Upper lobe of right lung (tissue), 1 donor: Measurements from ENCODE around the gene TEX35. TPM values are rescaled to one million over a fixed set of nuclear protein-coding genes. Genes with fewer than 3 reads are reported as not detected.
A peak's percentile ranks its signal among the peaks of the same experiment; 100 is the strongest.

Experiments used
- ATAC-seq: fragments of 200-7000 bp; cut with Tn5 transposase; one replicate; pipeline ENCODE4 v1.9.1; 2020; ENCODE audit warnings: mild to moderate bottlenecking, moderate library complexity
- DNase-seq: peaks from one replicate; pipeline ENCODE4 v3.0.0-alpha.2; 2020
- H3K27ac ChIP-seq: fragments of 200-600 bp; one replicate; pipeline ENCODE4 v1.8.0; 2022
- H3K27me3 ChIP-seq: fragments of 200-600 bp; one replicate; pipeline ENCODE4 v1.8.0; 2022; ENCODE audit warnings: mild to moderate bottlenecking
- H3K36me3 ChIP-seq: fragments of 200-600 bp; one replicate; pipeline ENCODE4 v1.8.0; 2022
- H3K4me1 ChIP-seq: fragments of 200-600 bp; one replicate; pipeline ENCODE4 v1.8.0; 2022
- H3K4me3 ChIP-seq: fragments of 200-600 bp; one replicate; pipeline ENCODE4 v1.8.0; 2022; ENCODE audit warnings: mild to moderate bottlenecking
- H3K9me3 ChIP-seq: fragments of 200-600 bp; one replicate; pipeline ENCODE4 v1.8.0; 2022
- CTCF ChIP-seq: fragments of 200-600 bp; IDR thresholded peaks from one replicate; pipeline ENCODE4 v1.8.0; 2022; ENCODE audit warnings: antibody characterized with exemption
- intact Hi-C: fragments of 100-400 bp; cut with DNase I; formaldehyde crosslinking; loops from one replicate; pipeline ENCODE4 v1.11.0; 2022
- total RNA-seq: library from RNA; stranded (reverse); fragmentation: NEBNext Ultra II Directional; extraction: Animal tissue kit (Norgen Biotek cat#: 25700); gene quantifications from one replicate; pipeline ENCODE4 v1.2.1, GENCODE V29; 2021
- donor health status: DM: no; HTN: yes; CAD: no; lungs with severe emphysema.

TEX35 gene
- total RNA-seq, 1 donor from 2014 or later = not detected

- TF ChIP-seq CTCF = no peak
- ATAC-seq (no peak), DNase-seq (no peak)
- H3K27ac ChIP-seq = no peak overlapping the region
- H3K27me3 ChIP-seq = no peaks in the 10 kb centered on the region
- no peaks in the 10 kb centered on the region for H3K9me3 ChIP-seq
- H3K4me3 ChIP-seq = no peak overlapping the region
- peaks cover 5% of the 10 kb centered on the region for H3K4me1 ChIP-seq
- no peaks in the 10 kb centered on the region for H3K36me3 ChIP-seq
- intact Hi-C loops = no loop called here
These were observed 3.4 kb upstream of the TEX35 start for GRCh38 chr1:178509414-178510007.

- Histone ChIP-seq H3K4me3 (no peak overlapping the region), H3K36me3 (no peaks in the 10 kb centered on the region), H3K9me3 (no peaks in the 10 kb centered on the region), H3K27me3 (no peaks in the 10 kb centered on the region), H3K4me1 (peaks cover 5% of the 10 kb centered on the region), H3K27ac (no peak overlapping the region)
- DNase-seq (no peak), ATAC-seq (no peak)
- no peak for TF ChIP-seq CTCF
- intact Hi-C loops = no loop called here
These were observed 2.8 kb upstream of the TEX35 start for GRCh38 chr1:178510155-178510554.

- ATAC-seq (peak; percentile 66), DNase-seq (no peak)
These were observed 522 bp downstream of the TEX35 start for GRCh38 chr1:178513278-178513983.

GRCh38 chr1:178516110-178516509 lies 3.2 kb downstream of the TEX35 start:
- no peak overlapping the region for H3K27ac ChIP-seq
- H3K4me3 ChIP-seq = no peak overlapping the region
- ATAC-seq (no peak), DNase-seq (no peak)
- H3K9me3 ChIP-seq = no peaks in the 10 kb centered on the region
- intact Hi-C loops = no loop called here
- H3K4me1 ChIP-seq = peaks cover 5% of the 10 kb centered on the region
- H3K27me3 ChIP-seq = no peaks in the 10 kb centered on the region
- no peaks in the 10 kb centered on the region for H3K36me3 ChIP-seq
- TF ChIP-seq CTCF = no peak

More at GRCh38 chr1:178513278-178513983, 522 bp downstream of the TEX35 start:
- intact Hi-C loops = no loop called here
- Histone ChIP-seq H3K9me3 (no peaks in the 10 kb centered on the region), H3K27me3 (no peaks in the 10 kb centered on the region), H3K36me3 (no peaks in the 10 kb centered on the region), H3K27ac (no peak overlapping the region), H3K4me1 (peaks cover 5% of the 10 kb centered on the region), H3K4me3 (no peak overlapping the region)
- TF ChIP-seq CTCF = no peak

GRCh38 chr1:178518894-178519293 lies 6.0 kb downstream of the TEX35 start:
- no peak for ATAC-seq
- peaks cover 2% of the 10 kb centered on the region for H3K4me1 ChIP-seq
- intact Hi-C loops = no loop called here
- TF ChIP-seq CTCF = no peak
- H3K27ac ChIP-seq = no peak overlapping the region
- no peak for DNase-seq
- no peaks in the 10 kb centered on the region for H3K36me3 ChIP-seq
- H3K4me3 ChIP-seq = no peak overlapping the region
- no peaks in the 10 kb centered on the region for H3K9me3 ChIP-seq
- H3K27me3 ChIP-seq = no peaks in the 10 kb centered on the region
